Vagina (tissue), 2 donors: ENCODE measurements around the gene GSG1L2.

Source experiments
- POLR2A ChIP-seq, 2 donors: fragments of 450-650 bp; IDR thresholded peaks; one replicate each; pipeline ENCODE4 v1.6.1; 2017; ENCODE audit warnings: antibody characterized with exemption in 2 of 2, mild to moderate bottlenecking in 2 of 2, moderate library complexity in 2 of 2
- TF ChIP-seq, protein P1 (sequence below), 3 experiments: fragments of 450-650 bp in 2 of 3; fragments of 200-600 bp in 1 of 3; sonication (generic) in 1 of 3; IDR thresholded peaks; one replicate each; pipeline ENCODE4 v1.5.1; 2017 to 2019; ENCODE audit warnings: antibody characterized with exemption in 3 of 3, mild to moderate bottlenecking in 2 of 3, moderate library complexity in 2 of 3

DNA sequence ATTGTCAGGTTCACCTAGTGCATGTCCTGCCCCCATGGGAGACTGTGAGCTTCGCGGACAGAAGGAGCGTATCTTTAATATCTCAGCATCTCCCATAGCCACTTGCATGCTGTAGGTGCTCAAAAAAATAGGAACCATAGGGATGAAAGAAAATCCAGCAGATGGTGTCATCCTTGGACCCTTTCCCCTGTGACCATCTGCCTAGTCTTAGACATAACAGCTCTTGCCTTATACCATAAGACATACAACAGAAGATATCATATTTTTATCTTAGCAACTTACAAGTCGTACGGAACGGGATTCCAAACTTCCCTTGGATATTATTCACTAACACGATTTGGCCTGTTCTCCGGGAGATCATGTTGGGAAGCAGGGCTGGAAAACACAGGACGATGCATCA lies 45.0 kb downstream of the GSG1L2 start:
- TF ChIP-seq, protein P1, sequence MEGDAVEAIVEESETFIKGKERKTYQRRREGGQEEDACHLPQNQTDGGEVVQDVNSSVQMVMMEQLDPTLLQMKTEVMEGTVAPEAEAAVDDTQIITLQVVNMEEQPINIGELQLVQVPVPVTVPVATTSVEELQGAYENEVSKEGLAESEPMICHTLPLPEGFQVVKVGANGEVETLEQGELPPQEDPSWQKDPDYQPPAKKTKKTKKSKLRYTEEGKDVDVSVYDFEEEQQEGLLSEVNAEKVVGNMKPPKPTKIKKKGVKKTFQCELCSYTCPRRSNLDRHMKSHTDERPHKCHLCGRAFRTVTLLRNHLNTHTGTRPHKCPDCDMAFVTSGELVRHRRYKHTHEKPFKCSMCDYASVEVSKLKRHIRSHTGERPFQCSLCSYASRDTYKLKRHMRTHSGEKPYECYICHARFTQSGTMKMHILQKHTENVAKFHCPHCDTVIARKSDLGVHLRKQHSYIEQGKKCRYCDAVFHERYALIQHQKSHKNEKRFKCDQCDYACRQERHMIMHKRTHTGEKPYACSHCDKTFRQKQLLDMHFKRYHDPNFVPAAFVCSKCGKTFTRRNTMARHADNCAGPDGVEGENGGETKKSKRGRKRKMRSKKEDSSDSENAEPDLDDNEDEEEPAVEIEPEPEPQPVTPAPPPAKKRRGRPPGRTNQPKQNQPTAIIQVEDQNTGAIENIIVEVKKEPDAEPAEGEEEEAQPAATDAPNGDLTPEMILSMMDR (IDR thresholded peaks at IDR 0.05) = no peak
- no peak for TF ChIP-seq POLR2A (IDR thresholded peaks at IDR 0.05)
